Measurements from ENCODE around the gene ZBTB38.
A peak's percentile ranks its signal among the peaks of the same experiment; 100 is the strongest.

Gene ZBTB38

GRCh38 chr3:141406265-141406664 lies 38.0 kb downstream of the ZBTB38 start:
- DNase-seq = no peak

DNA sequence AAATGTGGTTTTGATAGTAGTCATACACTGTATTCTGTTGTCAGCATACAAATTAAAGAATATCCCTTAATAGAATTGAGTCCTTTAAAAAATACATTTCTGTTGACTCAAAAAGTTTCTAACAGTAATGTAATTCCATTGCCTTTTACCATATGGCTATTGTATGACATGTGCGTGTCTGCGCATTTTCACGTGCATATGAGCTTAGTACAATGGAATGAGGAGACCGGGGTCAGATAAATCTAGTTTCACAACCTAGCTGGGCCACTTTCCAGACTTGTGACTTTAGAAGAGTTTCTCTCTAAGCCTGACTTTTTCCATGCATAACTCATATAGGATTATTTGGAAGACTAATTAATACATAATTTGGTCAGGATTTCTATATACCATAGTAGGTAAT lies 38.7 kb downstream of the ZBTB38 start:
- no peak for DNase-seq

DNA sequence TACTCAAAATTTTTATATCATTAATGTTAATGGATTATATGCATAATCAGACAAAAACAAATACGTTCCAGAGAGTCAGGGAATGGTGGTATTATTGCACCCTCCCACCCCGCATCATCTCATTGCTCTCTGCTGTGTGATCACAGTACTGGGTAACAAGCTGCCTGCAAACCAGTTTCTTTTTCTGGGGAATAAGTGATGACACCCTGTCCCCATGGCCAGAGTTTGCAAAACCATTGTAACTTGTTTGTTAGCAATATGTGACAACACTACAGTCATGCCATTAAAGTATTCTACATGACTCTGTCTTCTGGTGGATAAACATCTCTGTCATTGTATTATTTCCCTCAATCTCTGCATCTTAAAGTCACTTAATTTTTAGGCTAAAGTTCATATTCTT lies 39.5 kb downstream of the ZBTB38 start:
- DNase-seq = no peak

DNA sequence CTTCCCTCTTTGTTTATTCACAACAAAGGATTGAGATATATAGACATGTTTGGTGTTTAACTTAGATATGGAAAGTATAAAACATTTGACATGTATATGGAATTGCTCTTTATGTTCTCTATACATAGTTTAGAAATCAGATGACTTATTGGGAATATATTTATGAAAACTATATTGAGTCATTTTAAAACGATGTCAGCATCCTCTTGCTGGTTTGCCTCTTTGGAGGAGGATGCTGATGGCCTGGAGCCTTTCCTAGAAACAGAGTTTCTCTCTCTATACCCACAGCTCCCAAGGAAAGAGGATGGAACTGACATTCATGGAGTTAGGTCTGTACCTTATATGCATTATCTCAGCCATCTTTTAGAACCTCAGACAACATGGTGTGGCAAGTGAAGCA lies 40.3 kb downstream of the ZBTB38 start:
- no peak for DNase-seq

GRCh38 chr3:141409940-141410241 lies 41.6 kb downstream of the ZBTB38 start:
- no peak for DNase-seq

DNA sequence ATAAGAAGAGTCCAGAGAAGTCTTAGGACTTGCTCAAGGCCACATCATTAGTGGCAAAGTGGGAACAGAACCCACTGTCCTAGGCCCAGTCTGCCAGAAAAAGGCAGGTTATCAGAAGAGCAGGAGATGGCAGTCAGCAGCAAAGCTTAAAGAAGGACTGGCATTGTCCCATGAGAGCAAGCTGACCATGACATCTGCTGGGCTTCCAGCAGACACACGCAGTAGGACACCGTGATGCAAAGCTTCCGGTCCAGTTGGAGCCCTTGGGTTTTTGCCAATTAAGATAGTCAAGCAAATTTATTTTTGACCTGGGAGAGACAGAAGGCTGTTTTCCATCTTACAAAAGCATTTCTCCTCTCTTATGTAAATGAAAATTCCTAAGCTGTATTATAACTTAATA lies 42.1 kb downstream of the ZBTB38 start:
- peak; percentile 51 to 84 for DNase-seq

DNA sequence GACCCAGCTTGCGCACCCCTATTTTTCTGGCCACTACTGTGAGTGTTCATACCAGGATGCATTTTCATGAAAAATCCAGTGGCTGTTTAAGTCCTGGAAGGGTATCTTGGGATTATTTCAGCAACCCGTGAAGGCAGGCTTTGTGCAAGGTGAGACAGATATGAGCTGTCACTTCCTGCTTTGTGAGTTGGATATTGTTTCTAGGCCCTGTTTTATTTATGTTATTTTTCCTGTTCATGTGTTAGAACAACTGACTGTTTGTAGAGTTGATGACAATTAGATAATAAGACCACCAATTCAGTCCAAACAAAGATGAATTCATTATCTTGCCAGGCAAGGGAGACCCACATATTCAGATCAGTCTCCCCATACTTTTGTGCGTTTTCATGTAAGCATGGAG lies 42.5 kb downstream of the ZBTB38 start:
- peak in 1 of 2 experiments; percentile 53 for DNase-seq

DNA sequence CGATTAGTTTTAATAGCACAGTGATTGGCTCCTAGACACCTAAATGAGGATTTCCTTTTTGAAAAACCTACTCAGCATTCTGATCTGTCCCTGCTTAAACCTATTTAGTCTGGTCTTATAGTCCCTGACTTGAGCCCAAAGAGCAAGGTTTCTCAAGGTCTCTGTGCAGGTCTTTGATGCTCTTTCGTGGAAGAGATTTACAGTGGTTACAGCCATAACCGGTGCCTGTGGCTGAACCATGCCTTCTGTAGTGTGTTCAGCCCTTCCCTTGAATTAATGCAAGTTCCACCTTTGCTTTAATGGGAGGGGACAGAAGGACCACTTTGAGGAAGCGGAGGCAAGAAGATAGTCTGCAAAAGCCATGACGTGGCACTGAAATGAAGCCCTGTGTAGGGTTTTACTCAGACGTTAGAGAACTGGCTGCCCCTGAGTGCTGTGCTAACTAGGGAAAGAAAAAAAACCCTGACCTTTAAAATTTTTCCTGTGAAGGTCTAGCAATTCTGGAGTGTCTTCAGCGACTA lies 43.0 kb downstream of the ZBTB38 start:
- DNase-seq = no peak

GRCh38 chr3:141412087-141412935 lies 44.0 kb downstream of the ZBTB38 start:
- DNase-seq = peak; percentile 76 to 86

GRCh38 chr3:141412936-141413354 lies 44.6 kb downstream of the ZBTB38 start:
- peak; percentile 44 to 83 for DNase-seq

- DNase-seq = no peak
These were observed 45.1 kb downstream of the ZBTB38 start for GRCh38 chr3:141413391-141413790.

DNA sequence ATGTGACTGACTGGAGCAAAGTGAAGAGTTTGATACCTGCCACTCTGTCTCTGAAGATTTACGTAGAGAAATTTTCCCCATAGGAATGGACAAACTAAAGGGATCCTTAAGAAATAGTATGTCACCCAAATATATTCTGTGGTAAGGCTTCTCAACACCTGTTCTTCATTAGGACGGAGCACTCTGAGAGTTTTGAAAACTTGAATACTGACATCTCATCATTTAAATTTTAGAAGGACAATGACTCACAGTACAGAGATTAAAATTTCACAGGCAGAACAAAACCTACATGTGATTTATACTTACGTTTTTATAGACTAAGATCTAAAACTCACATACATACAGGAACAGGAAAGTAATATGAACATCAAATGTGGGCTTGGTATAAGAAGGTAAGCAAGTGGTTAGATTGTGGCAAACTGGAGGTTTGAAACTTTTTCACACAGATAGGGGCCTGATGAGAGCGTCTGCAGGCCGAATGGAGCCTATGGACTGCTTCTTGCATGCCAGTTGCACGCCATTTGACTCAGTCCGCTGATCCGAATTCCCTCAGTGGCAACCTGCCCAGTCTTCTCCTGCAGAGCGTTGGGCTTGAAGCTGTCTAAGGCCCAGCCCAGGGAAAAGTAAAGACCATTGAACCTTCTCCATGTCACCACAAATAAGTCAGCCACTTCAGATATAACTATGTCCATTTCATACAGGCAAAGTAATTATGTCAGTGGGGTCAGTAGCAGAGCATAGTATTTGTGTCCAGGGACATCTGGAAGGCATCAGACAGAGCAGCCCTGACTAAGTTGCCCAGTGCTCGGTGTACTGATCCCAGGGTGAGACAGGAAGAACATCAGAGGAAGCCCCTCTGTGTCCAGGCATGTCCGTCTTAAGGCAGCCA lies 45.7 kb downstream of the ZBTB38 start:
- DNase-seq = no peak

DNA sequence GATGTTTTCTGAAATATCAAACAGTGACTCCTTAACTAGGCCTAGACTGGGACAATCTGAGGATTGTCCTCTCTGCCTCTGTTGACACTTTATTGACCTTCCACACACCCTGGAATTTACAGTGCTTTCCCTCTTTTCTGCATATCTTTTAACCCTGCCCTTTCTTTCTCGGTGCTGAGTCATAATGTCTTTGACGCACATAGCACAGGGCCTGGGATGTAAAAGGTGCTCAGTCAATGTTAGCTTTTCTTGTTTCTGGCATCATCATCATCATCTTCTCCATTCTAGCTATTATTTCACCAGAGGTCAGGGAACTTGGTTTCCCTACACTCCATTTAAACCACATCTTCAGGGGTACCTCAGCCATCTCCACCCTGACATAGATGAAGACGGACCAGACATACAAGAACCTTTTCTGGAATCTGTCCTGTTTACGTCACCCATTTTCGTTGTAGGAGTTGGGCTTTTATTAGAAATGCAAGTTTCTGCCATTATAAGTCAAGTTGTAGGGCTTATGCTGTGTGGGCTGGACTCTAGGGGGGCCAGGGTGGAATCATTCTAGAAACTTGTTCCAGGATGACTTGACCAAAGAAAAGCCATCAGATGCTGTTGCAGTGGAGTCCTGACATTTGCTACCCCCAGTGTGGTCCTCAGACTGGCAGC lies 46.6 kb downstream of the ZBTB38 start:
- DNase-seq = no peak

- no peak for DNase-seq
These were observed 47.6 kb downstream of the ZBTB38 start for GRCh38 chr3:141415953-141416352.

Measured in NCI-H2081 (cell line).